EH (cell line): ENCODE measurements around the gene AIP.
"Not testable (repeated sequence)": the region's sequence is repeated elsewhere in the genome, so short reads cannot be mapped to it uniquely, and the experiment has no call there.

ENCODE experiments used
- DNase-seq: peaks from one replicate; pipeline ENCODE4 v3.0.0-alpha.2; 2015; ENCODE audit warnings: low read depth

Gene AIP

DNA sequence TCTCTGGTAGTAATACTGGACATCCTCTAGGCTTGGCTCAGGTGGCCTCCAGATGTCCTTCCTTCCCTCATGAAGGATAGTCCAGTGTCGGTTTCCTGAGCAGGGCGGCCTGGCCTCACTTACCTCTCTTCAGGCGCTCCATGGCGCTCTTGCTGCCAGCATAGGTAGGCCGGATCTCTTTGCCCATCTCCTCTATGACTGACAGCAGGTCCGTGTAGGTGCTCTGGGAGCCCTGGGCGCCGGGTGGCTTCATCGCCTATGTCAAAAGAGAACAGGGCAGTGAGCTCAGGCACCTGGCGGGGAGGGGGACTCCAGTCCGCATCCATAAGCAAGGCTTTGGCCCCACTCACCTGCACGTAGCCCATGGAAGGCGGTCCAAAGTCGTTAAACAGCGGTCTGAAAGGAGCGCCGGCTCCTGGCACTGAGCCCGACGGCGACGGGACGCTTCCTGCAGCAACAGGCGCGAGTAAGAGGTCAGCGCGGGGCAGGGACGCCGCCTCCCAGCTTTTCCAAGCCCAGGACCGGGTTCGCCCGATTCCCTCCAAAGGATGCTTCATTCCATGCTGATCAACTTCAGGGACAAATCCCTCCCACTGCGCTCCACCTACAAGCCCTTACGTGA lies 24.5 kb downstream of the AIP start:
- peak; percentile 82 for DNase-seq

GRCh38 chr11:67507864-67508485 lies 25.1 kb downstream of the AIP start, which contains the start of gene CDK2AP2:
Gene CDK2AP2, minus strand, starts transcription at chr11:67508162. Its CDS starts 80 bp downstream, at chr11:67508082.
- peak; percentile 100 for DNase-seq

GRCh38 chr11:67508486-67509121 lies 25.8 kb downstream of the AIP start:
- DNase-seq, result peak; percentile 96

DNA sequence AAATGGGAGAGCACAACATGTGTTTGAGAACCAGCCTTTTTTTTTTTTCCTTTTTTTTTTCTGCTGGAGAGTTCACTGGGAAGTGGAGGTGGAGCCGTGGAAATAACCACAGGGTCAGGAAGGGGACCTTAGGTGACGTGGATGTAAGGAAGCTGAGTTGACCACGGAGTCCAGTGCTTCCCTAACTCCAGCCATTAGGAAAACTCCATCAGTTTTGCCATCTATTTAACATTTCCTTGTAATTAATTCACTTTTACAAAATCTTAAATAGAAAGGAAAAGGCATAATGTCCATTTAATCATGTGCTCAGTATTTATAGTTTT lies 27.2 kb downstream of the AIP start:
- DNase-seq, result peak; percentile 49

- not testable (repeated sequence) for DNase-seq
Measured at GRCh38 chr11:67511558-67511957, 28.7 kb downstream of the AIP start.

GRCh38 chr11:67514116-67514515 lies 31.3 kb downstream of the AIP start:
- no peak for DNase-seq

DNA sequence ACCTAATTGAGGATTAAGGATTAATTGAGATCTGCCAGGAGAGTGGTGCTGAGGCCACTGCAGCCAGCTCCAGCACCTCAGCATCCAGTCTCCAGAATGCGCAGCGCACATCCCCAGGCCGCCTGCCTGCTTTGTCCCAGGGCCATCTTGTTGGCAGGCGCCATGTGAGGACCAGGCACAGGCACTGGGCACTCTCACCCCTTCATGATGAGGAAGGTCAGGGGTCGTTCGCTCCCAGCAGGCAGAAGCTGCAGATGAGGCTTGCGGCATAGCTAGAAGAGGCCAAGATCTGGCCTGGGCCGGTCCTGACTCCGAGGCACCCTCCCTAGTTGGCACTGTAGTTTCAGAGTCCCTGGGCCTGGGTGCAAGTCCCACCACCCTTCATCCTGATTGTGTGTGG lies 34.0 kb downstream of the AIP start:
- DNase-seq, result no peak

- no peak for DNase-seq
Measured at GRCh38 chr11:67517784-67518552, 35.1 kb downstream of the AIP start.

DNA sequence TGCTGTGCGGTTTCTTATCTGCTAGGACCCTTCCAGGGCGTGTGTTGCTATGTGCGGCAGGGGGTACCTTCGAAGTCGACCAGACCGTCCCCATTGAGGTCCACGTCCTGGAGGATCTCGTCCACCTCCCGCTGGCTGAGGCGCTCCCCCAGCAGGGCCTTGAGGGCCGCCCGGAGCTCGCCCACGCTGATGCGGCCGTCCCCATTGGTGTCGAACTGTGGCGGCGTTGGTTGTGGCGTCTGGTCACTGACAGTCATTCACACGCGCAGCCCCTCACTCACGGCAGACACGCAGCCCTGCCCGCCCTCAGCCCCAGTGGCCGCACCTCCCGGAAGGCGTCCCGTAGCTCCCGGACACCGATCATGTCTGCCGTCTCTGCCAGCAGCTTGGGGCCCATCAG lies 36.9 kb downstream of the AIP start:
- no peak for DNase-seq

GRCh38 chr11:67520856-67521824 lies 38.3 kb downstream of the AIP start:
- no peak for DNase-seq

DNA sequence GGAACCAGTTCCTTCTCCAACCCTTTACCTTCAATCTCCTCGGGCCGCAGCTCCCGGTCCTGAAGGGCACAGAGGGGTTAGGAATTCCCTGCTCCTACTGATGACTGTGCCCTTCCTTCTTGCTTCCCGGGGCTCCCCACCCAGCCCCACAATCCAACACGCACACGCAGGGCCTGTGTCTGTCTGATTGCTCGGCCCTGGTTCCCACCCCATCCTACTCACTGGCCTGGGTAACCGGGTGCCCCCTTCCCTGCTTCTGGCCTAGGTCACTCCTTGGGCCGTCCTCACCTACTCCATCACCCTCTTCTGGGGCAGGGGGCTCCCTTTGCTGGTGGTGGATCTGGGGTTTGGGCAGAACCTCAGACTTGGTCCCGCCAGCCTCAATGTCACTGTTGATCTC lies 39.1 kb downstream of the AIP start:
- no peak for DNase-seq

DNA sequence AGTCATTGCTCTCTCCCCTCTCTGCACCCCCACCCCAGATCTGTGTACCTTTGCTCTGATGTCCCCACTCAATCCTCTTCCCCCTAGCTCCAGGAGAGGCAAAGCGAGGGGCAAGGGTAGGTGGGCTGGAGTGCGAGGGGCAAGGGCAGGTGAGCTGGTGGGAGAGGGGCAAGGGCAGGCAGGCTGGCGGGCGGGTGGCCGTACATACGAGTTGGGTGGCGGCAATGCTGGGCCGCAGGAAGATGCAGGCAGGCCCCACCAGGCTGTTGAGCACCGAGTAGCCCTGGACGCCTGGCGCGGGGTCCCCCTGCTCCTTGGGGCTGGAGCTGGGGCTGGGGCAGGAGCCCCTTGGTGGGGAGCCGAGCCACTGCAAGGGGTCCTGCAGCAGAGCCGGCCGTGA lies 39.5 kb downstream of the AIP start:
- no peak for DNase-seq

DNA sequence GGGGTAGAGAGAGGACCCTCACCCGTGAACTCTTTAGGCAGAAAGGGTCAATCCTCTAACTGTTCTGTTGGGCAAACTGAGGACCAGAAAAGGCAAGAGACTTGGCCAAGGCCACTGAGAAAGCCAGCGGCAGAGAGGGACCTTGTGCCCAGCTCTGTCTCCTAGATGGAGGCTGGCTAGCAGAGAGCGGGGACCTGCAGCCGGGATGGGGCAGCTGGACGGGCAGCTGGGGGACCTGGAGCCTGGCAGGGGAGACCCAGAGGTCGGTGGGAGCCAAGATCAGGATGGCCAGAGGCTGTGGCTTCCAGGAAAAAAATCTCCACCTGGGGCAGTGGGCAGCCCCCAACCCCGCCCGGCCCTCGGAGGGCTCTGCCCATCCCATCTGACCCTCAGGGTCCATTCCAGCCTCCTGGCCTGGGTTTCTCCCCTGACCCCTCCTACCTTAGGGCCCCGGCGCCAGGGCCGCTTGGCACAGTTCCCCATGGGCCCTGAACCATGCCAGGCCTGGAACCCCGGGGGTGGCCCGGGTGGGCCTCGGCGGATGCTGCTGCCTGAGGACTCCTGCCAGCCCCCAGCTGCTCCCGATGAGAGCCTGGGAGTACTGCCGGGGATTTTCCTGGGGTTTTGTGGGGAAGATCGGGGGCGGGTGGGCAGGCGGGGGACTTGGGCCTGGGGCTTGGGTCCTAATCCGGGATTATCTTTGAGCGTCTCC lies 40.2 kb downstream of the AIP start, which contains the start of gene CABP2:
CABP2 (minus strand) TSS at position 603 of the 712 bp plus-strand sequence; CDS start at position 483, 120 bp downstream.
- DNase-seq, result no peak

GRCh38 chr11:67523556-67524479 lies 41.0 kb downstream of the AIP start:
- no peak for DNase-seq

DNA sequence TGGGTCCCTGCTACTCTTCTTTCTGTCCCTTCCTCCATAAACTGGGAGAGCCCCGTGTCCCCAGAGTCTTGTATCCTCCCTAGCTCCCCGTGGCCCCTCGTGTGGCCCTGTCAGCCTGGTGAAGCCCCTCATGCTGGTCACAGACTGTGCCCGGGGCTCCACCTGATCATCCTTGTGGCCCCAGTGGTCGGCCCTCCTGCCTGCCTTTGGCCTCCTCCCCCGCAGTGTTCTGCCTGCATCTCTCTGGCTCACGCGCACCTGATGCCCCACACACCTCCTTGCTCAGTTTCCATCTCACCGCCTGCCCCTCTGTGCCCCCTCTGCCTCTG lies 41.6 kb downstream of the AIP start:
- DNase-seq, result no peak

DNA sequence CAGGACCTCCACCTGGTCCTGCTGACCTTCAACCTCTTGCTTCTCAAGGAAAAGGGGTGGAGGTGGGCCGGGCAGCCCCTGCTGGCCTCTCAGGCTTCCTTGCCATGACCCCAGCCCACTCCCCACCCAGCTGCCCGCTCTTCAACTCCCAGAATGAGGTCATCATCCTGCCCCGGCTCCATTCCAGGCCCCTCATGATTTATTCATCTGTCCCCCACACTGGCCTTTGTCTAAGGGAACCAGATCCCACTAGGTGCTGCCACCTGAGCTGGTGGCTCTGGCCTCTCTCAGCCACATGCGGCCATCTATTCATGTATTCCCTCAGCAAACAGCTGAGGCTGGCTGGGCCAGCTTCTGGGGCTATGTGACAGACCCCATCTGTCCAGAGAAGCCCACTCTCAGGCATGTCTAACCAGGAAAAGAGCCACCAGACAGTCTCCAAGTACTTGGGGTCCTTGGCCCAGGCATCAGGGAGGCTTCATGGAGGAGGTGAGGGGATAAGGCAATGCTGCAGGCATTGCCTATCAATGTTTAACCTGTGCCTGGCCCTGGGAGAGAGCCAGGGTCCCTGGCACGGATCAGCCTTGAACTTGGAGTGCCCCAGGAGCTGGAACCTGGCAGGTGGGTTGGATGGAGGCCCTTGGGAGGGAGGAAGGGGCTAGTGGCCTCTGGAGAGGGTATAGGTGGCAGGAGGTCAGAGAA lies 42.6 kb downstream of the AIP start:
- no peak for DNase-seq

GRCh38 chr11:67528376-67528775 lies 45.5 kb downstream of the AIP start:
- DNase-seq, result no peak

GRCh38 chr11:67530282-67530592 lies 47.4 kb downstream of the AIP start:
- no peak for DNase-seq

- DNase-seq, result no peak
Measured at GRCh38 chr11:67532889-67533288, 50.1 kb downstream of the AIP start.
